ENCODE results near the gene DYNLT4.
"Not testable (repeated sequence)": the region's sequence is repeated elsewhere in the genome, so short reads cannot be mapped to it uniquely, and the experiment has no call there.

The DYNLT4 gene

DNA sequence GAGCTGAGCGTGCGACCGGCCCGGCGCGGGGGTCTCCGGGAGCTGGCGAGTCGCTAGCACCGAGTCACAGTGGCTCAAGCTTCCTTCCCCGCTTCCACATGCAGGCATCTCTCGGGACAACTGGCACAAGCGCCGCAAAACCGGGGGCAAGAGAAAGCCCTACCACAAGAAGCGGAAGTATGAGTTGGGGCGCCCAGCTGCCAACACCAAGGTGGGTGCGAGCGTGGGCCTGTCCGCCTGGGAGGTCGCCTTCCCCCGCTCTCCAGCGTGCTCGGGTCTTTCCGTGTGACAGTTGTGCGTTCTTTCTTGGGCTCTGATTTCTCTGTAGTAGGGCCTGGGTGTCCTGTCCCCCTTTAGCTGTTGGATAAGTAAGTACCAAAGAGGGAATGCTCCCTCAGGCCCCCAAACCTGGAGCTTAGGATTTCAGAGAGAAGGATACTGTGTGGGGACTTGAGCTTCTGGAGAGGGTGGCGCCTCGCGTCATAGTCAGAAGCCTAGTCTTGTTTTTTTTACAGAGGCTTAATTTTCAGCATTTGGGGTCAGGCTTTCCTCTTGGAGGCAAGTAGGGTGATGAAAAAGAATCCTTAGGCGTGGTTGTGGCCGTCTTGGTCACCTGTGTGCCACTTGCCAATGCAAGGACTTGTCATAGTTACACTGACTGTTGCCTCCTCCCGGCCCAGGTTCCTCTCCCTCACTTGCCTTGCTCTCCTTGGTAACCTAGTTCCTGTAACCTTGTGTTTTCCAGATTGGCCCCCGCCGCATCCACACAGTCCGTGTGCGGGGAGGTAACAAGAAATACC lies 31.0 kb downstream of the DYNLT4 start:
- Histone ChIP-seq H3F3A (ENCODE audit: control insufficient read depth, insufficient read depth) (peaks cover 61% of the 10 kb centered on the region), H4K20me1 (ENCODE audit: control insufficient read depth, insufficient read depth, low read depth, low read length) (peaks cover 12% of the 10 kb centered on the region), H3K4me2 (ENCODE audit: low read length) (peak overlapping the region; percentile 74), H3K27ac (ENCODE audit: low read depth, low read length) (peak overlapping the region; percentile 78), H3K4me3 (ENCODE audit: low read length) (peak overlapping the region; percentile 99), H3K4me1 (ENCODE audit: control insufficient read depth, low read length) (peaks cover 30% of the 10 kb centered on the region), H3K27me3 (ENCODE audit: control insufficient read depth, low read length) (no peaks in the 10 kb centered on the region), H3K36me3 (ENCODE audit: control insufficient read depth, low read length) (peaks cover 62% of the 10 kb centered on the region), H3K9me3 (ENCODE audit: control insufficient read depth, insufficient read depth, low read length) (no peaks in the 10 kb centered on the region), H3K9me2 (replicated peaks; ENCODE audit: control insufficient read depth, low read length) (no peaks in the 10 kb centered on the region), H3K79me2 (ENCODE audit: control insufficient read depth, low read length) (peaks cover 54% of the 10 kb centered on the region)
- TF ChIP-seq, protein P1, sequence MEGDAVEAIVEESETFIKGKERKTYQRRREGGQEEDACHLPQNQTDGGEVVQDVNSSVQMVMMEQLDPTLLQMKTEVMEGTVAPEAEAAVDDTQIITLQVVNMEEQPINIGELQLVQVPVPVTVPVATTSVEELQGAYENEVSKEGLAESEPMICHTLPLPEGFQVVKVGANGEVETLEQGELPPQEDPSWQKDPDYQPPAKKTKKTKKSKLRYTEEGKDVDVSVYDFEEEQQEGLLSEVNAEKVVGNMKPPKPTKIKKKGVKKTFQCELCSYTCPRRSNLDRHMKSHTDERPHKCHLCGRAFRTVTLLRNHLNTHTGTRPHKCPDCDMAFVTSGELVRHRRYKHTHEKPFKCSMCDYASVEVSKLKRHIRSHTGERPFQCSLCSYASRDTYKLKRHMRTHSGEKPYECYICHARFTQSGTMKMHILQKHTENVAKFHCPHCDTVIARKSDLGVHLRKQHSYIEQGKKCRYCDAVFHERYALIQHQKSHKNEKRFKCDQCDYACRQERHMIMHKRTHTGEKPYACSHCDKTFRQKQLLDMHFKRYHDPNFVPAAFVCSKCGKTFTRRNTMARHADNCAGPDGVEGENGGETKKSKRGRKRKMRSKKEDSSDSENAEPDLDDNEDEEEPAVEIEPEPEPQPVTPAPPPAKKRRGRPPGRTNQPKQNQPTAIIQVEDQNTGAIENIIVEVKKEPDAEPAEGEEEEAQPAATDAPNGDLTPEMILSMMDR (IDR thresholded peaks at IDR 0.05; ENCODE audit: low read depth, low read length, poor library complexity, severe bottlenecking): no peak
- no peak for TF ChIP-seq EZH2phosphoT487 (IDR thresholded peaks at IDR 0.05; ENCODE audit: borderline replicate concordance, low read length)

DNA sequence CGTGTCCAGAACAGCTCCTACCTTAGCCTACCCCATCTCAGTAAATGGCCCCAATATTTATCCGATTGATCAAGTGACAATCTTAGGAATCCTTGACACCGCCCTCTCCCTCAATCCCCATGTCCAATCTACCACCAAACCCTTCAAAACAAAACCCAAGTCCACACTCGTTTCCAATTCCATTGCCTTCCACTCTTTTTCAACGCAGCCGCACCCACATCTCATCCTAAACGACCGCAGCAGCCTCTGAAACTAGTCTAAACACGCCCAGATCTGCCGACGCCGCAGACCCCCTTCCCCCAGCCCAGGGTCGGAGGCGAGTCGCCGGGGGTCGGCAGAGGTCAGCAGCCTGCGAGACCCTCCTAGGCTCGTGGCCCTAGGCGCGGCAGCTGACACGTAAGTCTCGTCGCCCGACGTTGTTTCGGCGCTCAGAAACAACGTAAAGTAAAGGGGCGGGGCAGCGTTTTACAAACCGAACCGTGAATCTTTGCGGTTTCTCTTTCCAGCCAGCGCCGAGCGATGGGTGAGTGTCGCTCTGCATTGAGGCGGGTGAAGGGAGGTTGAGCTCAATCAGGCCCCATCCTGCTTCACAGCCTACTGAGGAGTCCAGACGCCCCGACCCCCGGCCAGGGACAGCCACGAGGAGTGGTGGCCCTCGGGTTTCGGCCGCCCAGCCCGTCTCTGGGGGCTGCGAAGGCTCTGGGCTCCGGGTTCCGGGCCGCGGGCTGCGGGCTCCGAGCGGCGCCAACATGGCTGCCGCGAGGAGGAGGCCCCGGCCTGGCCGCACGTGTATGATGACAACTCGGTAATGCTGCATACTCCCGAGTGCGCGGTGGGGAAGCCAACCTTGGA lies 31.8 kb downstream of the DYNLT4 start, which contains the start of gene RPS8:
Gene RPS8 (plus strand): TSS at position 463 of the 852 bp plus-strand sequence. CDS start 57 bp downstream, at position 520.
- Histone ChIP-seq H3K9me3 (ENCODE audit: control insufficient read depth, insufficient read depth, low read length) (no peaks in the 10 kb centered on the region), H3K27ac (ENCODE audit: low read depth, low read length) (peak within 1 kb of the TSS; percentile 78), H3K4me1 (ENCODE audit: control insufficient read depth, low read length) (peaks cover 30% of the 10 kb centered on the region), H3F3A (ENCODE audit: control insufficient read depth, insufficient read depth) (peaks cover 53% of the 10 kb centered on the region), H3K27me3 (ENCODE audit: control insufficient read depth, low read length) (no peaks in the 10 kb centered on the region), H3K4me2 (ENCODE audit: low read length) (peak within 1 kb of the TSS; percentile 74), H3K9me2 (replicated peaks; ENCODE audit: control insufficient read depth, low read length) (no peaks in the 10 kb centered on the region), H3K79me2 (ENCODE audit: control insufficient read depth, low read length) (peaks cover 54% of the 10 kb centered on the region), H3K4me3 (ENCODE audit: low read length) (peak within 1 kb of the TSS; percentile 99), H4K20me1 (ENCODE audit: control insufficient read depth, insufficient read depth, low read depth, low read length) (peaks cover 12% of the 10 kb centered on the region), H3K36me3 (ENCODE audit: control insufficient read depth, low read length) (peaks cover 54% of the 10 kb centered on the region)
- no peak for TF ChIP-seq EZH2phosphoT487 (IDR thresholded peaks at IDR 0.05; ENCODE audit: borderline replicate concordance, low read length)
- TF ChIP-seq, protein P1 (IDR thresholded peaks at IDR 0.05; ENCODE audit: low read depth, low read length, poor library complexity, severe bottlenecking): no peak

DNA sequence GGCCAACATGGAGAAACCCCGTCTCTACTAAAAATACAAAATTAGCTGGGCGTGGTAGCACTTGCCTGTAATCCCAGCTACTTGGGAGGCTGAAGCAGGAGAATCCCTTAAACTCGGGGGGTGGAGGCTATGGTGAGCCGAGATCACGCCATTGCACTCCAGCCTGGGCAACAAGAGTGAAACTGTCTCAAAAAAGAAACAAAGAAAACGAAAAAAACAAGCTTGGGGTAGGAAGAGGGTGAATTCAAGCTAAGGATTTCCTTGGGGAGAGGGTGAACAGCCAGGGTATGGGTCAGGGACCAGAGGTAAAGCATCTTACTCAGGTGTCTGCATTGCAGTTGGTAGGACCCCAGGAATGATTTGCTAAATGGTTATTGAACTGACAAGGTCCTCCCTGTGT lies 40.7 kb downstream of the DYNLT4 start:
- peaks cover 60% of the 10 kb centered on the region for H3K36me3 ChIP-seq (ENCODE audit: control insufficient read depth, low read length)

More for the DNA sequence above, 40.7 kb downstream of the DYNLT4 start:
- H3K9me2 ChIP-seq (replicated peaks; ENCODE audit: control insufficient read depth, low read length); H3K9me3 ChIP-seq (ENCODE audit: control insufficient read depth, insufficient read depth, low read length); H3K4me2 ChIP-seq (ENCODE audit: low read length); H3K4me1 ChIP-seq (ENCODE audit: control insufficient read depth, low read length); H3K4me3 ChIP-seq (ENCODE audit: low read length); H3K27me3 ChIP-seq (ENCODE audit: control insufficient read depth, low read length); H3K27ac ChIP-seq (ENCODE audit: low read depth, low read length); H3K79me2 ChIP-seq (ENCODE audit: control insufficient read depth, low read length); H4K20me1 ChIP-seq (ENCODE audit: control insufficient read depth, insufficient read depth, low read depth, low read length): not testable (repeated sequence)
- H3F3A ChIP-seq (ENCODE audit: control insufficient read depth, insufficient read depth): peaks cover 14% of the 10 kb centered on the region

Measured in DOHH2 (cell line).